K562 (cell line): ENCODE data around the gene IVL. TPM values are rescaled to one million over a fixed set of nuclear protein-coding genes. Genes with fewer than 3 reads are reported as not detected.

Experiments used
- ATAC-seq: fragments of 200-7000 bp; cut with Tn5 transposase; 3 replicates; pipeline ENCODE4 v1.9.1; 2020; ENCODE audit warnings: moderate library complexity
- BruUV-seq: library from RNA; stranded (reverse); fragments of 400-500 nt; replicated peaks from 2 replicates; lab custom pipeline; 2021; lab: Mats Ljungman, UMichigan
- CTCF ChIA-PET: fragments of 300-600 bp; formaldehyde crosslinking; extraction: SDS; loops from one replicate; lab custom pipeline; 2021; ENCODE audit warnings: low intra/inter-chr PET ratio; lab: Yijun Ruan, JAX
- POLR2A ChIA-PET: fragments of 300-600, 350-650 bp; sonication (Branson Sonifier 250); formaldehyde crosslinking; extraction: SDS; loops from one replicate; lab custom pipeline; 2021; ENCODE audit warnings: antibody characterized with exemption, inconsistent platforms; lab: Yijun Ruan, JAX
- DNase-seq, 4 experiments: peaks; one replicate each; pipeline versions ENCODE4 v3.0.0 to v3.0.0-alpha.2; 2011 to 2018; ENCODE audit warnings: low spot score in 3 of 4, mixed read lengths in 3 of 4; ENCODE audit errors: extremely low read depth in 1 of 4
- FAIRE-seq: peaks from 2 replicates; lab custom pipeline; 2011; peaks lifted over from hg19 to GRCh38; lab: Jason Lieb, UNC
- H2AFZ ChIP-seq: 2 replicates; pipeline ENCODE4 v1.6.0; 2011; ENCODE audit warnings: low read depth, low read length, control low read depth, inconsistent platforms
- H3K27ac ChIP-seq: fragments of 200-600 bp; 3 replicates; pipeline ENCODE4 v1.8.0; 2011; ENCODE audit warnings: low read depth, mild to moderate bottlenecking, control low read depth, inconsistent platforms, low read length, moderate library complexity, mixed read lengths; ENCODE audit errors: extremely low read depth
- H3K27me3 ChIP-seq, 2 experiments: fragments of 300-600 bp in 1 of 2; 2 replicates in 1 of 2; 3 replicates in 1 of 2; pipeline versions ENCODE4 v1.6.0 to v1.8.0; 2011; ENCODE audit warnings: inconsistent platforms in 2 of 2, low read length in 2 of 2, mild to moderate bottlenecking in 1 of 2, mixed read lengths in 1 of 2, moderate library complexity in 1 of 2; ENCODE audit not compliant: control insufficient read depth in 2 of 2, insufficient read depth in 2 of 2
- H3K36me3 ChIP-seq: fragments of 300-600 bp; 3 replicates; pipeline ENCODE4 v1.8.0; 2011; ENCODE audit warnings: mild to moderate bottlenecking, low read length, inconsistent platforms; ENCODE audit not compliant: control insufficient read depth, insufficient read depth
- H3K4me1 ChIP-seq, 2 experiments: fragments of 200-600 bp in 1 of 2; replicated peaks in 1 of 2; 2 replicates in 1 of 2; 3 replicates in 1 of 2; pipeline versions ENCODE4 v1.5.1 to v1.8.0; 2011; ENCODE audit warnings: inconsistent platforms in 2 of 2, low read length in 2 of 2, mild to moderate bottlenecking in 1 of 2, mixed read lengths in 1 of 2, moderate library complexity in 1 of 2; ENCODE audit not compliant: control insufficient read depth in 2 of 2, insufficient read depth in 2 of 2
- H3K4me2 ChIP-seq: 2 replicates; pipeline ENCODE4 v1.6.1; 2011; ENCODE audit warnings: low read length, control low read depth, inconsistent platforms, mixed read lengths; ENCODE audit not compliant: insufficient read depth
- H3K4me3 ChIP-seq: fragments of 200-600 bp; sonication (generic), shearing (Covaris generic); 2 replicates; pipeline ENCODE4 v1.5.1; 2016; ENCODE audit warnings: control low read depth, inconsistent platforms
- H3K79me2 ChIP-seq: fragments of 200-600 bp; 3 replicates; pipeline ENCODE4 v1.8.0; 2011; ENCODE audit warnings: low read length, inconsistent platforms; ENCODE audit not compliant: control insufficient read depth, insufficient read depth
- H3K9ac ChIP-seq, 2 experiments: 2 replicates each; pipeline versions ENCODE4 v1.6.0 to v1.6.1; 2011; ENCODE audit warnings: low read depth in 2 of 2, low read length in 2 of 2, control low read depth in 1 of 2, inconsistent platforms in 1 of 2, mild to moderate bottlenecking in 1 of 2, mixed read lengths in 1 of 2; ENCODE audit not compliant: insufficient read depth in 1 of 2
- H3K9me1 ChIP-seq: one replicate; pipeline ENCODE4 v1.6.0; 2011; ENCODE audit warnings: inconsistent platforms, mild to moderate bottlenecking, low read length, moderate library complexity; ENCODE audit not compliant: control insufficient read depth, insufficient read depth
- H3K9me3 ChIP-seq: replicated peaks from 2 replicates; pipeline ENCODE4 v1.5.1; 2011; ENCODE audit warnings: low read depth, low read length, inconsistent platforms; ENCODE audit not compliant: control insufficient read depth, insufficient read depth
- H4K20me1 ChIP-seq: replicated peaks from 2 replicates; pipeline ENCODE4 v1.6.1; 2011; ENCODE audit warnings: low read length, inconsistent platforms, mixed read lengths; ENCODE audit not compliant: control insufficient read depth, insufficient read depth
- BDP1 ChIP-seq: IDR thresholded peaks from 3 replicates; pipeline ENCODE4 v1.6.1; 2011; ENCODE audit not compliant: insufficient read length, insufficient read depth
- CREB5 ChIP-seq: fragments of 250-450 bp; sonication (Bioruptor Pico); IDR thresholded peaks from 2 replicates; pipeline ENCODE4 v1.5.0; 2020; ENCODE audit warnings: mild to moderate bottlenecking
- CSDE1 ChIP-seq, 2 experiments: fragments of 450-650 bp; IDR thresholded peaks; 2 replicates each; pipeline ENCODE4 v1.6.1; 2016; ENCODE audit warnings: mild to moderate bottlenecking in 1 of 2
- NRF1 ChIP-seq, 2 experiments: fragments of 450-650 bp; IDR thresholded peaks in 1 of 2; conservative IDR thresholded peaks in 1 of 2; 2 replicates each; pipeline ENCODE4 v1.6.1; 2014; ENCODE audit warnings: mild to moderate bottlenecking in 2 of 2
- PHF20 ChIP-seq: fragments of 450-650 bp; IDR thresholded peaks from 2 replicates; pipeline ENCODE4 v1.6.1; 2018; ENCODE audit not compliant: partially characterized antibody
- PHF8 ChIP-seq: fragments of 200-600 bp; sonication (generic); IDR thresholded peaks from 2 replicates; pipeline ENCODE4 v1.6.1; 2012; ENCODE audit warnings: mixed run types, mild to moderate bottlenecking, inconsistent platforms, low read length, moderate library complexity, borderline replicate concordance
- ZKSCAN1 ChIP-seq: fragments of 150-350 bp; IDR thresholded peaks from 2 replicates; pipeline ENCODE4 v1.6.1; 2016; ENCODE audit warnings: low read depth, low read length
- ZNF217 ChIP-seq: sonication (generic); formaldehyde crosslinking; IDR thresholded peaks from 2 replicates; pipeline ENCODE4 v1.8.0; 2022; ENCODE audit warnings: mild to moderate bottlenecking, missing genetic modification reagents
- ZNF280A ChIP-seq: fragments of 450-650 bp; IDR thresholded peaks from 2 replicates; pipeline ENCODE4 v1.6.1; 2018; ENCODE audit warnings: mild to moderate bottlenecking, low read depth; ENCODE audit not compliant: partially characterized antibody
- ZNF668 ChIP-seq: fragments of 250-450 bp; sonication (Bioruptor Pico); IDR thresholded peaks from 2 replicates; pipeline ENCODE4 v1.8.0; 2022; ENCODE audit warnings: mild to moderate bottlenecking, inconsistent platforms
- WGBS: fragments of 100-300 bp; shearing (Covaris generic); methylation state at CpG from one replicate; pipeline ENCODE4 v1.1.6; 2016; ENCODE audit warnings: low coverage, mixed read lengths; ENCODE audit not compliant: insufficient coverage; ENCODE audit errors: missing lambda C conversion rate; 5-methylcytosine and 5-hydroxymethylcytosine counted together
- in situ Hi-C: fragments of 300-500 bp; cut with MboI; formaldehyde crosslinking; loops from 4 replicates; pipeline ENCODE4 v1.15.0; 2018; ENCODE audit warnings: inconsistent platforms, mixed read lengths
- intact Hi-C: fragments of 100-400 bp; cut with micrococcal nuclease; formaldehyde crosslinking; loops from 2 replicates; pipeline ENCODE4 v1.14.2; 2022
- polyA plus RNA-seq, 8 experiments: library from polyadenylated mRNA; depleted of rRNA in 4 of 8; stranded (reverse) in 5 of 8; unstranded in 3 of 8; fragments of >200 nt; fragmentation: Nextera tagmentation in 2 of 8; fragmentation: Illumina TruSeq in 1 of 8; extraction: Ambion mirVana in 2 of 8; extraction: Trizol in 1 of 8; gene quantifications; 2 replicates each; pipeline versions ENCODE4 v1.2.1 to v1.2.3, GENCODE V29; 2011 to 2014; ENCODE audit warnings: inconsistent platforms in 1 of 8, missing spikeins in 1 of 8
- total RNA-seq, 7 experiments: library from RNA; depleted of rRNA in 6 of 7; stranded (reverse); fragments of >200 nt in 6 of 7; fragmentation: Illumina TruSeq in 2 of 7; extraction: Trizol in 2 of 7; gene quantifications; 2 replicates each; pipeline versions ENCODE4 v1.2.1 to v1.2.3, GENCODE V29; 2011 to 2021; ENCODE audit warnings: low replicate concordance in 1 of 7
- TF ChIP-seq, protein P1 (sequence below), 3 experiments: fragments of 200-800 bp in 1 of 3; sonication (Bioruptor generic) in 1 of 3; sonication (generic) in 1 of 3; formaldehyde crosslinking in 1 of 3; IDR thresholded peaks; 2 replicates each; pipeline versions ENCODE4 v1.6.1 to v1.8.0; 2016 to 2022; ENCODE audit warnings: mild to moderate bottlenecking in 2 of 3, missing compliant biosample characterization in 2 of 3, missing genetic modification characterization in 2 of 3, missing genetic modification reagents in 1 of 3
- TF ChIP-seq, protein P2 (sequence below), 2 experiments: fragments of 200-800 bp in 1 of 2; sonication (Bioruptor generic) in 1 of 2; sonication (generic) in 1 of 2; formaldehyde crosslinking in 1 of 2; IDR thresholded peaks in 1 of 2; conservative IDR thresholded peaks in 1 of 2; 2 replicates each; pipeline versions ENCODE4 v1.5.0 to v1.6.1; 2016 to 2020; ENCODE audit warnings: missing compliant biosample characterization in 1 of 2, missing genetic modification characterization in 1 of 2, missing genetic modification reagents in 1 of 2

Gene IVL
- total and polyA plus RNA-seq, 9 of the 15 experiments (the other 6 are each of a cell fraction or from before 2014, with no cell fraction given): not detected

GRCh38 chr1:152860129-152860528 lies 48.2 kb upstream of the IVL start:
- no peak for DNase-seq
- ChIA-PET POLR2A (no interaction called here), CTCF (no interaction called here)
- intact Hi-C loops (no loop called here), in situ Hi-C loops (no loop called here)
- Histone ChIP-seq H4K20me1 (no peaks in the 10 kb centered on the region), H3K27me3 (no peaks in the 10 kb centered on the region), H3K9me3 (no peaks in the 10 kb centered on the region), H3K9ac (no peak overlapping the region), H3K79me2 (no peaks in the 10 kb centered on the region), H3K4me3 (no peak overlapping the region), H3K9me1 (no peaks in the 10 kb centered on the region), H3K36me3 (no peaks in the 10 kb centered on the region), H2AFZ (no peak overlapping the region), H3K4me2 (no peak overlapping the region)
- FAIRE-seq: no peak
- ATAC-seq: no peak
- TF ChIP-seq CSDE1 (IDR thresholded peaks at IDR 0.05) (no peak), ZKSCAN1 (no peak), CREB5 (CRISPR knock-in tag) (no peak), PHF8 (no peak), PHF20 (no peak), ZNF280A (no peak), NRF1 (conservative IDR thresholded peaks at IDR 0.05 in 1 of 2, IDR thresholded peaks at IDR 0.05 in 1 of 2) (no peak), BDP1 (no peak), ZNF217 (CRISPR knock-in tag) (no peak), ZNF668 (no peak)
- TF ChIP-seq, protein P1, sequence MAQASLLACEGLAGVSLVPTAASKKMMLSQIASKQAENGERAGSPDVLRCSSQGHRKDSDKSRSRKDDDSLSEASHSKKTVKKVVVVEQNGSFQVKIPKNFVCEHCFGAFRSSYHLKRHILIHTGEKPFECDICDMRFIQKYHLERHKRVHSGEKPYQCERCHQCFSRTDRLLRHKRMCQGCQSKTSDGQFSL (CRISPR knock-in tag; IDR thresholded peaks at IDR 0.05): no peak
- TF ChIP-seq, protein P1 (tag; IDR thresholded peaks at IDR 0.05): no peak
- TF ChIP-seq, protein P2, sequence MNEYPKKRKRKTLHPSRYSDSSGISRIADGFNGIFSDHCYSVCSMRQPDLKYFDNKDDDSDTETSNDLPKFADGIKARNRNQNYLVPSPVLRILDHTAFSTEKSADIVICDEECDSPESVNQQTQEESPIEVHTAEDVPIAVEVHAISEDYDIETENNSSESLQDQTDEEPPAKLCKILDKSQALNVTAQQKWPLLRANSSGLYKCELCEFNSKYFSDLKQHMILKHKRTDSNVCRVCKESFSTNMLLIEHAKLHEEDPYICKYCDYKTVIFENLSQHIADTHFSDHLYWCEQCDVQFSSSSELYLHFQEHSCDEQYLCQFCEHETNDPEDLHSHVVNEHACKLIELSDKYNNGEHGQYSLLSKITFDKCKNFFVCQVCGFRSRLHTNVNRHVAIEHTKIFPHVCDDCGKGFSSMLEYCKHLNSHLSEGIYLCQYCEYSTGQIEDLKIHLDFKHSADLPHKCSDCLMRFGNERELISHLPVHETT (CRISPR knock-in tag; conservative IDR thresholded peaks at IDR 0.05 in 1 of 2, IDR thresholded peaks at IDR 0.05 in 1 of 2): no peak
- TF ChIP-seq, all 486 proteins: peak for 0
- whole genome bisulfite sequencing: 0% methylated on average over 3 of the region's 3 CpGs
- Histone ChIP-seq H3K27ac (no peak overlapping the region), H3K4me1 (no peaks in the 10 kb centered on the region)
- BruUV-seq: no TSS peak
